ENCODE measurements around the gene TMED4.

DNA sequence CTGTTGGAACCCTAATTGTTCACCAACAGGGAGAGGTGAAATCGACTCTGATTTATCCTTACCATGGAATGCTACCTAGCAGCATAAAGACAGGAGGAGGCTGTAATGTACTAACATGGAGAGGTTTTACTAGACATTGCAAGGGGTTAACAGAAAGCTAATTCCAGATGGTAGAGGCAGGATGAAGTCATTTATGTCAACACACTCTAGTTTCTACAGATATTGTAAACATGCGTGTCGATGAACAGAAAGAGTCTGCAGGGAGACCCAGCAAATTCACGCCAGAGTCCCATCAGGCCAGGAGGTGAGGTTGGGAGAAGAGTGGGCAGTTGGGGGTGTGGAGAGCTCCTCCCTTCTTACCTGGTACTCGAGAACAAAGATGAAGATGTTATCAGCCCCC lies 47.9 kb downstream of the TMED4 start:
- TF ChIP-seq, protein P1, sequence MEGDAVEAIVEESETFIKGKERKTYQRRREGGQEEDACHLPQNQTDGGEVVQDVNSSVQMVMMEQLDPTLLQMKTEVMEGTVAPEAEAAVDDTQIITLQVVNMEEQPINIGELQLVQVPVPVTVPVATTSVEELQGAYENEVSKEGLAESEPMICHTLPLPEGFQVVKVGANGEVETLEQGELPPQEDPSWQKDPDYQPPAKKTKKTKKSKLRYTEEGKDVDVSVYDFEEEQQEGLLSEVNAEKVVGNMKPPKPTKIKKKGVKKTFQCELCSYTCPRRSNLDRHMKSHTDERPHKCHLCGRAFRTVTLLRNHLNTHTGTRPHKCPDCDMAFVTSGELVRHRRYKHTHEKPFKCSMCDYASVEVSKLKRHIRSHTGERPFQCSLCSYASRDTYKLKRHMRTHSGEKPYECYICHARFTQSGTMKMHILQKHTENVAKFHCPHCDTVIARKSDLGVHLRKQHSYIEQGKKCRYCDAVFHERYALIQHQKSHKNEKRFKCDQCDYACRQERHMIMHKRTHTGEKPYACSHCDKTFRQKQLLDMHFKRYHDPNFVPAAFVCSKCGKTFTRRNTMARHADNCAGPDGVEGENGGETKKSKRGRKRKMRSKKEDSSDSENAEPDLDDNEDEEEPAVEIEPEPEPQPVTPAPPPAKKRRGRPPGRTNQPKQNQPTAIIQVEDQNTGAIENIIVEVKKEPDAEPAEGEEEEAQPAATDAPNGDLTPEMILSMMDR (conservative IDR thresholded peaks at IDR 0.05; ENCODE audit: low read depth, low read length), result no peak
- no peak for TF ChIP-seq EZH2 (IDR thresholded peaks at IDR 0.05; ENCODE audit: borderline replicate concordance, low read depth, low read length, poor library complexity, severe bottlenecking)
